Left colon (tissue), 2 donors: ENCODE data around the gene P2RX3. TPM values are rescaled to one million over a fixed set of nuclear protein-coding genes. Genes with fewer than 3 reads are reported as not detected.

Source experiments
- ATAC-seq: fragments of 200-7000 bp; cut with Tn5 transposase; one replicate; pipeline ENCODE4 v1.9.1; 2020; ENCODE audit warnings: mild to moderate bottlenecking, moderate library complexity
- DNase-seq, 2 donors: peaks; one replicate each; pipeline ENCODE4 v3.0.0-alpha.2; 2020
- intact Hi-C, 2 donors: fragments of 100-400 bp; cut with DNase I in 1 of 2; cut with micrococcal nuclease in 1 of 2; formaldehyde crosslinking; loops; one replicate each; pipeline versions ENCODE4 v1.11.2 to v1.14.0; 2022; cut with DNase I, micrococcal nuclease
- total RNA-seq, 2 donors: library from RNA; stranded (reverse); fragmentation: NEBNext Ultra II Directional; extraction: Animal tissue kit (Norgen Biotek cat#: 25700); gene quantifications; one replicate each; pipeline ENCODE4 v1.2.1, GENCODE V29; 2021
- donor health status: DM: no; HTN: no; CAD: no.
- donor health status: DM: yes; HTN: yes; CAD: no.

P2RX3 gene
- total RNA-seq, 2 donors from 2014 or later = not detected

DNA sequence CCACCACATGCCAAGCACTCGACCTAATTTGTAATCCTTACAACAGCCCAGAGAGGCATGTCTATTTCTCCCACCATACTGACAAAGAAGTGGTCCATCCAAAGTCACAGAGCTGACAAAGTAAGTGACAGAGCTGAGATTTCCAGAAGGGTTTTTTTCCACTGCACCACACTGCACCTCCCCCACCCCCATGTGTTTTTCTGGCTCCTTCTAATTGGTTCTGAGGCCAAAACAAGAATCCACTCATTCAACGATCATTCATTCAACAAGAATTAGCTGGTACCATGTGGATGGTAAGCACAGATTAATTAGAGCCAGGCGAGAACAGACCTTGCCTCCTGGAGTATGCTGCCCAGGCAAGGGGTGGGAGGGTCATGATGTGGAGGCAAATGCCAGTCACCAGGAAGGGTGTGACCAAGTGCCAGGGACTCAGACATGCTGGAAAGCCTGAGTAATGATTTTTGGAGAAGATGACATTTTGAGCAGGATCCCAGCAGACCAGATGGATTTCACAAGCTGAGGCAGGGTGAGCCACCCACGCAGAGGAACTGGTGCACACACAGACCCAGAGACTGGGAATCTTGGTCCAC lies 67.2 kb downstream of the P2RX3 start:
- DNase-seq (no peak), ATAC-seq (no peak)
- intact Hi-C loops = no loop called here

DNA sequence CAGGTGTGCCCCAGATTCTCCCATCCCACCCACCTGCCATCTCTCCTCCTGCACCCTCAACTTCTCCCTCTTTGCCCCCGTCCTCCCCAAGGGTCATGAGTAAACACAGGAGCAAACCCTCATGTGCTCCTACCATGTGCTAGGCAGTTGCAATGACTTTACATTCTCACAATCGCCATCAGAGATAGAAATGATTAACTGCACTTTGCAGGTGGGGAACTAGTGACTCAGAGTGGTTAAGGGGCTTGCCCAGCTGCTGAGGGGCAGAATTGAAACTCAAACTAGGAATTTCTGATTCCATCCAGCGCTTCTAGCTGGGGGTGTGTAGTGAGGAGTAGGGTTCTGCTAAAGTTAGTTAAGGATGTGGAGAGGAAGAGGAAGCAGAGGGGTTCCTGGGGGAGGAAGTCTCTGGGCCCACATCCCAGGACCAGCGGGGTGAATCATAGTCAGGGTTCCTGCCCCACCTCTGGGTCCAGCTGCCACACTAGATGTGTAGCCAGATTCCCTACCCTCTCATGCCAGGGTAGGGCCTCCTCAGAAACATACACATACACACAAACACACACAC lies 68.3 kb downstream of the P2RX3 start:
- ATAC-seq (no peak), DNase-seq (no peak)
- intact Hi-C loops = no loop called here

DNA sequence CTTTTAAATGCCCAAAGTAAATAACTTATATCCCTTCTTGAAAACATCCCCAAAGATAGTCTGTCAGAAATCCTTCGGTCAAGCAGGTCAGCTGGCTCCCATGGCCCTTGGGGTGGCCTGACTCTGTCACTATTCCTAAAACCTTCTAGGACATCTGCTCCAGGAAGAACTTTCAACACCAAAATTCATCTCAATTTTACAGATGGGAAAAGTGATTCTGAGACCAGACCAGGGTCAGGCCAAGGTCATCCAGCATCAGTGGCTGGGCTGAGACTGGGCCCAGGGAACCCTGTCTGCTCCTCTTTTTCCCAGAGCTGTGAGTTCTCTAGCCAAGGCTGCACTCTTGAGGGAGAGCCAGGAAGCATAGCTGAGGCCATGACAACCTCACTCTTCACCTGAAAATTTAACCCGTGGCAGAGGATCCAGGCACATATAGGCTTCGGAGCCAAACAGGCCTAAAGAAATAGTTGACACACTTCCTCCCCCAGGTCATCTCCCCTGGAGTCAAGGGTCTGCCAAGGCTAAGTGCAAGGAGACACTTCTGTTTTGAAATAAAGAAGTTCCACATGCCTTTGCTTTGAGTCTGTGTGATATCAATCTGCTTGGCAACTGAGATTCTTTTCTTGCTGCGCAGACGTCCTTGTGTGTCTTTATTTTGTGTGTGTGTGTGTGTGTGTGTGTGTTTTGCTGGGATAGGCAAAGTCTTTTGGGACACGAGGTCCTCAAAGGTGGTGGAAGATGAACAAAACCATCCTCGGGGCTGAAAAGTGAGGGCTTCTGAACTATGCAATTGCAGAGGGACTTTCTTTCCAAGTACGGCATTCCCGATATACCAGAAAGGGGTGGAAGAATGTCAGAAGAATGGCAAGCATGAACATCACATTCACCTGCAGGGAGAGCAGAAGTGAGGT lies 69.1 kb downstream of the P2RX3 start:
- ATAC-seq = no peak
- no peak for DNase-seq
- intact Hi-C loops = no loop called here

DNA sequence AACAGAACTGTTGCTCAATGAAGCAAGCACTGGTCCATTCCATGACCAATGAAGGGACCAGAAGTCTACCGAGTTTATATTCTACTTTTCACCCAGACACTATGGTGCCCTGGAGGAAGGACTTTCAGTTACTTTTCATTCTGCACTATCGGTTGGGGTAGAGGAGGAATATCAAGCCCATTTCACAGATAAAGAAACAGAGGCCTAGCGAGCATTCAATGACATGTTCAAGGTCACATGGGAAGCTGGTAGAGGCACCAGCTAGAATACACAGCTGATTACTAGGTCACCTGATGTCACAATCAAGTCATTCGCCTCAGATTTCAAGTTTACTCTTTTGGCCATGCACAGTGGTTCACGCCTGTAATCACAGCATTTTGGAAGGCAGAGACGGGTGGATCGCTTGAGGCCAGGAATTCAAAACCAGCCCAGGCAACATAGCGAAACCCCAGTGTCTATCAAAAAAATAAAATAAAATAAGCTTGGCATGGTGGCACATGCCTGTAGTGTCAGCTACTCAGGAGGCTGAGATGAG lies 69.9 kb downstream of the P2RX3 start:
- DNase-seq = no peak
- ATAC-seq = no peak
- intact Hi-C loops = no loop called here

DNA sequence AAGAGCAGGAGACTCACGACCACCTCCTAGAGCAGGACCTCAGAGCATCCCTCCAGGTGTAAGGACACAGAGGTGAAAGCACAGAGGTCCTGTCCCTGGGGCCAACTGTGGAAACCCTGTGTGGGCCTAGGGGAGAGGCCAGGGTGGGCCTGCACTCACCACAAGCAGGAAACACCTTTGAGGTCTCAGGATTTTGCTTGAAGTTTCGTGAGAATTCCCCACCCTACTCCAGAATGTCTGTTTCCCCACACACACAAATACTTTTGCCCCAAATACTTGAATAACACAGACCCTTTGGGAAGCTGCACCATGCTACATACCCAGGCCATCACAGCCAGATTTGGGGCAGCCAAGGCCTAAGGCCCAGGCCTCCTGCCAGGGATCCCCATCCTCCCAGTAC lies 70.6 kb downstream of the P2RX3 start:
- DNase-seq (no peak), ATAC-seq (no peak)
- intact Hi-C loops = no loop called here

DNA sequence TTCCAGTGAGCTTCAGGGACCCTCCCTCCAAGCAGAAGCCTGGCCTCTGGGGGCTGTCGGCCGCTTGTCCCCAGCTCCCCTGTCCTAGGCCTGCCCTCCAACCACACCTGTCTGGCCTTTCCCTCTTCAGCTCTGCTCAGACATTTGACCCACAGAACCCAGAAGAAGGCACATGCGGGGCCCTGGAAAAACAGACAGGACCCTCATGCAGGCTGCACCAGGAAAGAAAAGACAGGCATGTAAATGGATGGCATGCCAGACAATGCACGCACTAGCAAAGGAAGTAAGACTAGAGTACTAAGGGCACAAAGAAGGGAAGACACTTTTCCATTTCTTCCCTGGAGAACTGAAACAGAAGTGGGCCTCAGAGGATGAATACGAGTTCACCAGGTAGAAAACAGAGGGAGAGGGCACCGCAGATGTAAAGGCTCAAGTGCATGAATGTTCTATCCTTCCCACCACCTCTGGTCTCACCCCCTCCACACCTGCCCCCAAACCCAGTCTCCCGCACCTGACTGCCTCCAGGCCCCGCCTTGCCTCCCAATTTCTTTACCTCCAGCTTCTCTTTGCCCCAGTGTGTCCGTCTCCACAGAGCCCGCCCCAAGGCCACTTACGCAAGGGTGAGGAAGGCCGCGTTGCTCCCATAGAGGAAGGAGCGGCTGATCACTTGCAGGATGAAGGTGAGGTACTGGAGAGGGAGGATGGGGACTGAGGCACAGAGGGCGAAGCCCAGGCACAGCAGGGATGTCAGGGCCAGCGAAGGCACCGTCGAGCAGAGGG lies 71.4 kb downstream of the P2RX3 start:
- no peak for DNase-seq
- ATAC-seq = no peak
- intact Hi-C loops = no loop called here

DNA sequence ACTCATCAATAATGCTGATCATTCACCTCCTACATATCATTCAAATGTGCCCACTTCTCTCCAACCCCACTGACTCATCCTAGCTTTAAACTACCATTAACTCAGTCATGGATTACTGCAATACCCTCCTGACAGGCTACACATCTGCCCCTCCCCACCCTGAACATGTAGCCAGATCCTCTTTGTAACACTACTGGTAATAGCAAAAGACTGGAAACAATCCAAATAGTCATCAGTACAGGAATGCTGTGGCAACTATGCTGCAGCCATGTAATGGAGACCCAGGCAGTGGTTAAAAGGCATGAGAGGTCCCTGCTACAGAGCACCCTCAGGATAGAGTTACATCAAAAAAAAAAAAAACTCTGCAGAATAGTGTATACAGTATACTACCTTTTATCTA lies 72.1 kb downstream of the P2RX3 start:
- intact Hi-C loops = no loop called here
- ATAC-seq = no peak

DNA sequence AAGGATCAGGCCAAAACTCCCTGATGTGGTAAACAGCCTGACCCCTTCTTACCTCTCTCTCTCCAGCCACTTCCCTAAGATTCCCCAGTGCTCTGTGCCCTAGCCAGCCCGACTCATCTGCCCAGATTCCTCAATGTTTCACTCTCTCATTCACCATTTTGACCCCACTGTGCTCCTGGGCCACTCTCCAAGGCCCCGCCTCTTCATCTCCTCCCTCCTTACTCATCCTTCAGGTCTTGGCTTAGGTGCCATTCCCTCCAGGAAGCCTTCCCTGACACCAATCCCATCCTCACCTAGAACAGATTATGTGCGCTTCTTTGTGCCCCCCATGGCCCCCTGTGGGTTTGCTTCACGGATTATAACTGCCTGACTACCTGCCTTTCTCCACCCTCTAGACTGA lies 75.5 kb downstream of the P2RX3 start:
- intact Hi-C loops = no loop called here
- ATAC-seq = no peak
- no peak for DNase-seq

More for the DNA sequence above, 72.1 kb downstream of the P2RX3 start:
- DNase-seq = no peak

DNA sequence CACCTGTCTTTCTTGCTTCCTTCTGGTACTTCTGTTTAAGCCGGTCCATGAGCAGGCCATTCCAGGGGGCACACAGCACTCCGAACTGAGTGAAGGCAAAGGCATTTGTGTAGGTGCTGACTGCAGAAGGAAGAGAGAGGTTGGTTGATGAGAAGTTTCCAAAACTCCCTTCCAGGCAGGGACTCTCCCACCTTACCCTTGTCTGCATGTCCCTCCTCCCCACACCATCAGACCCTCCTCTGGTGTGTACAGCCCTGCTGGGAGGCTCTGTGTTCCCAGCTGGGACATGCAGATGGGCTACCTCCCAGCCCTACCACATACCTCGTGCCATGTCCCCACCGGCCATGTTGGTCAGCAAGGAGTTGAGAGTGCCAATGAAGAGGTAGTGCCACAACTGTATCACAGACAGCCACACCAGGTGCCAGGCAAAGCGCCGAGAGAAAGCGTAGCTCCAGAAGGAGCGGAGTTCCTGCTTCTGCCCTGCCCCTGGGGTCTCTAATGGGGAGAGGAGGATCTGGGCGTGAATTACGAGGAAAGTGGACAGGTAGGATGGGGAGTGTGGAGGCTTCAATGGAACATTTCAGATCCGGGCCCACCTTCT lies 76.6 kb downstream of the P2RX3 start:
- DNase-seq (no peak), ATAC-seq (no peak)
- intact Hi-C loops = no loop called here

DNA sequence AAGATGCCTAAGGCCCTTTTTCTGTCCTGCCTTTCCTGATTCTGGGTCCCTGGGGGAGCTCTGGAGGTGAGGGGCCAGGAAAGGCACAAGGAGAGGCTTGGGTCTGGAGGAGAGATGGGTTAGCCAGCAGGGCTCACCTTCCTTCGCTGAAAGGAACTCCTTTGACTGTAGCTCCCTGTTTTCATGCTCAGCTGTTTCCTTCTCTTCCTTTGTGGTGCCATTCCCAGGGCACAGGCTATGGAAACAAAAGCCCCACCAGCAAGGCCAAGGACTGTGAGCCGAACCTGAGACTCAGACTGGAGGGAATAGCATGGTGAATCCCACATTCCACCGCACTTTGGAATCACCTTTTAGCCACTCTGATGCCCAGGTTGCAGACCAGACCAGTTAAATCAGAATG lies 78.3 kb downstream of the P2RX3 start:
- no peak for ATAC-seq
- intact Hi-C loops = no loop called here
- DNase-seq = no peak

DNA sequence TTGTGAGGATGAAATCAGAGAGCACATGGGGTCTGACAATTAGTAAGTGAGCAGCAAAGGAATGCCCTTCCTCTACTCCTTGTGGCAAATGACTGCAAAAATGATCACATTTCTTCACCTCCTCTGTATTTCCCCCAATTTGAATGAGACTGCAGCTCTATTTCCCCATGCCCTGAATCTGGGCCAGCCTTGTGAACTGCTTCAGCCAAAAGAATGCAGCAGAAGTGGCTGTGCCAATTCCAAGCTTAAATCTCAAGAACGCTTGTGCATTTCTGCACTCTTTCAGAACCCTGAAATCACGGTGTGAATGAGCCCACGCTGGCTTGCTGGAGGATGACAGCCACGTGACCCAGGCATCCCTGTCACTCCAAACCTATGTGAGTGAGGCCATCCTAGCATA lies 78.9 kb downstream of the P2RX3 start:
- intact Hi-C loops = no loop called here
- DNase-seq (no peak), ATAC-seq (no peak)

DNA sequence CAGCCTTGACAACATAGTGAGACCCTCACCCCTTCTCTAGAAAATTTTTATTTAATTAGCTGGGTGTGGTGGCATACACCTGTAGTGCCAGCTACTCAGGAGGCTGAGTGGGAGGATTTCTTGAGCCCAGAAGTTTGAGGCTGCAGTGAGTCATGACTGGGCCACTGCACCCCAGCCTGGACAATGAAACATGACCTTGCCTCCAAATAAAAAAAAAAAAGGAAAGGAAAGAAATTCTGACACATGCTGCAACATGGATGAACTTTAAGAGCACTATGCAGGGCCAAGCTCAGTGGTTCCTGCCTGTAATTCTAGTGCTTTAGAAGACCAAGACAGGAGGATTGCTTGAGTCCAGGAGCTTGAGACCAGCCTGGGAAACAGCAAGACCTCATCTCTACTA lies 80.0 kb downstream of the P2RX3 start:
- DNase-seq = no peak
- intact Hi-C loops = no loop called here
- no peak for ATAC-seq

DNA sequence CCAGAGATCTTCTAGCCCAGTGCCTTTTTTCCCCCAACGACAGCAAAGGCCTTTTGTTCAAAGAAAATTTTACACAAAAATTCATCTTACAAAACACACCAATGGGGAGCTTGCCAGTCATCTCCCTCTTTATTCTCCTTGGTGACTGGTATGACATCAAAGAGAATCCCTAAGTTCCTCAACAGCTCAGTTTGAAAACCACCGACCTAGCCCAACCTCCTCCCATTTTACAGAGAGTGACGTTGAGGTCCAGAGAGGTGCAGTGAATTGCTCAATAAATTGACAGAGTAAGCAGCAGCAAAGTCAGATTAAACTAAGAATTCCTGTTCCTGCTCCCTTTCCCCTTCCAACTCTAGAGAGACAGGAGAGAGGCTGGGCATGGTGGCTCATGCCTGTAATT lies 81.0 kb downstream of the P2RX3 start:
- no peak for ATAC-seq
- DNase-seq = no peak
- intact Hi-C loops = no loop called here

DNA sequence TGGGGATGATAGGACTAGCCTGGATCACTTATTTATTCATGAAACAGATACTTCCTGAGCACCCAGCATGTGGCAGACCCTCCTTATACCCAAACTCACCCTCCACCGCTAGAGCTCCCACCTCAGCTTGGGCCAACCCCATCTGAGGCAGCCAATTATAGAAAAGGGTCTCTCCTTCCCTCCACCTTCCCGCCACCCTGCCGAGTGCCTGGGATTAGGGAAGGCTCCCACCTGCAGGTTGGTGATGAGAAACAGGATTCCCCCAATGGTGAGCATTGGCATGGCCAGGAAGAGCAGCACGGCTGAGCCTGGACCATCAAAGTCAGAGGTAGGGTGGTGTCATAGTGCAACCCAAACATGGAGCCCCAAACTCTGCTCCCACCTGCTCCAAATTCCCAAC lies 82.9 kb downstream of the P2RX3 start:
- DNase-seq (no peak), ATAC-seq (no peak)
- intact Hi-C loops = no loop called here

DNA sequence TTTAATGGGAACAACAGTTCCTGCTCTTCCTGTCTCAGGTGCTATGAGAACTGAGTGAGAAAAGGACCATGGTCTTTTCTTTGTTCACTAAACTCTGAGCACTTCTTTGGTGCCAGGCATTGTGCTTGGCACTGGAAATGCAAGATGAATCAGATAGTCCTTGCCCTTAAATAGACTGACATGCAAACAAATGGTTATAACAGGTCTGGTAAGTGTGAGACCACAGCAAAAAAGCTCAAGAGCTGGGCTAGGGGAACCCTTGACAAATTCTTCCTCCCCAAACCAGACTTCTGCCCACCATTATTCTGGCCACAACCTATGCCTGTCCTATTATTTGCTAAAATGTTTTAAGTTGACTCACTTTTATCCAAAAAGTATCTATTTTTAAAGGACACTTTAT lies 83.7 kb downstream of the P2RX3 start:
- no peak for DNase-seq
- ATAC-seq = no peak
- intact Hi-C loops = no loop called here
